HG03135 (cell line): ENCODE data around the gene KCNE2.

Source experiments
- ATAC-seq: cut with Tn5 transposase; IDR thresholded peaks from one replicate; pipeline ENCODE4 v1.9.1; 2021; ENCODE audit warnings: mild to moderate bottlenecking, moderate library complexity; ENCODE audit not compliant: unreplicated experiment

KCNE2 gene

GRCh38 chr21:34363733-34364132 is at the start of gene KCNE2:
TSS of gene KCNE2 (plus strand) at chr21:34364006. CDS start at chr21:34370479, 6,473 bp downstream.
- ATAC-seq = no peak

- ATAC-seq = no peak
These were observed 44.2 kb upstream of the KCNE2 start for GRCh38 chr21:34319585-34319984.

- no peak for ATAC-seq
These were observed 43.8 kb upstream of the KCNE2 start for GRCh38 chr21:34320011-34320410.

GRCh38 chr21:34330055-34330454 is 33.8 kb upstream of the KCNE2 start:
- no peak for ATAC-seq

DNA sequence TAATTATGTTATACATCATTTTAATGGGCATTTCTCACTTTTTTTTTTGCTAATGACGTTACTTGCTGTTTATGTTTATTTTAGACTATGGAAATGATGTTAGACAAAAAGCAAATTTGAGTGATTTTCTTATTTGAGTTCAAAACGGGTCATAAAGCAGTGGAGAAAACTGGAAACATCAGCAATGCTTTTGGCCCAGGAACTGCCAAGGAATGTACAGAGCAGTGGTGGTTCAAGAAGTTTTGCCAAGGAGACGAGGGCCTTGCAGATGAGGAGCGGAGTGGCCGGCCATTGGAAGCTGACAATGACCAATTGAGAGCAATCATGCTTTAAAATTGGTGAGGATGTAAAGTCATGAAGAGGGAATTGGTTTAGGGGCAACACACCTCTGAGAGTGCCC is 32.1 kb upstream of the KCNE2 start:
- no peak for ATAC-seq

DNA sequence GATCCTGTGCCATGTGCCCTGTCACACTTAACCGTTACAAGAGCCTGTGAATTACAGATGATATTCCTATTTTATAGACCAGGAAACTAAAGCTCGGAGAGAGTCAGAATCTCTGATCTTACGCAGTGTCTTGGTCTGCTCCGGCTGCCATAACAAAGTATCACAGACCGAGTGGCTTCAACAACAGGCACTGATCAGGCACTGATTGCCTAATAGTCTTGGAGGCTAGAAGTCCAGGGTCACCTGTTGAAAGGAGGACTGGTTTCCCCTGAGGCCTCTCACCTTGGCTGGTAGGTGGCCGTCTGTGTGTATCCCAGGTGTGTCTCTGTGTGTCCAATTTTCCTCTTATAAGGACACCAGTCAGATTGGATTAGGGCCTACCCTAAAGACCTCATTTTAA is 31.5 kb upstream of the KCNE2 start:
- ATAC-seq = no peak

DNA sequence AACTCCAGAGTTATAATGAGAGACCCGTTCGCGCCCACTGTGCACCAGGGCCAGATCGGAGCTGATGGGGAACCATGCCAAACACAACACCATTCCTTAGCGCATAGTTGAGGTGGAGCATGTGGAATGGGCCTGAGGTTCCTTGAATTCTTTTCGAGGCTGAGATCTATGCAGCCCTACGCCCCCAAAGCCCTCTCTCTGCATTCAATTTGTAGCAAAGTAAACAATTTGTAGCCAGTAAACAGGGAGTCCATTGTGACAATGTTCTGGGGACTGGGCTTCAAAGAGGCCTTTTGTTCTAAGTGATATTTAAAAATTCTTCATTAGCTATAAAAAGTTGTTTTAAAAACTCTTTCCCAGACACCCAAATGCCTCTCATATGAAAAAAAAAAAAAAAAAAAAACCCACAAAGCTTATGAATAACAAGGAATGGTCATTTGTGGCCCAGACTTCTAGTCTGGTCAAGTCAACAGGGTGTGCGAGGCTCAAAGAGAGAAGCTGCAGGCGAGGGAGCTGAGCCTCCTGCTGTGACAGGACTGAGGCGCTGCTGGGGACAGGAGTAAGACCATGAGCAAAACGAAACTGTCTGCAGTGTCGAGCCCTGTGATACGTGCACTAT is 30.6 kb upstream of the KCNE2 start:
- ATAC-seq = no peak

DNA sequence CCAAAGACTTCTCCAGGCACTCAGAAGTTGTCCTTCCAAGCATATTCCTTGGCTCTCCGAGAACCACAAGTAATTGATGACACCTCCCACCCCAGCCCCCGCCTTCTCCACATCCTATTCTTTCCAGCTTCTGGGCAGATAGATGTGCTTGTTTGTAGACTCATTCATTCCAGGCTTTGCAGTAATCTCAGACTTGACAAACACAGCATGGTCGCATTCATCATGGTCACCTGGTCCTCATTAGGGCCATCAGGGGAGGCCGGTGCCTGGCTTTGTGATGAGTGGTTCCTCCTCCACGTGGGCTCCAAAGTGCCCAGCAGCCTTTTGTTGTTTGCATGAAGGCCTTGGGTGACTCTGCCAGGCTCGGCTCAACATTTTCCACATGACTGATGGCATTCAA is 28.5 kb upstream of the KCNE2 start:
- no peak for ATAC-seq

- no peak for ATAC-seq
These were observed 27.6 kb upstream of the KCNE2 start for GRCh38 chr21:34336245-34336644.

- no peak for ATAC-seq
These were observed 26.9 kb upstream of the KCNE2 start for GRCh38 chr21:34336756-34337391.

DNA sequence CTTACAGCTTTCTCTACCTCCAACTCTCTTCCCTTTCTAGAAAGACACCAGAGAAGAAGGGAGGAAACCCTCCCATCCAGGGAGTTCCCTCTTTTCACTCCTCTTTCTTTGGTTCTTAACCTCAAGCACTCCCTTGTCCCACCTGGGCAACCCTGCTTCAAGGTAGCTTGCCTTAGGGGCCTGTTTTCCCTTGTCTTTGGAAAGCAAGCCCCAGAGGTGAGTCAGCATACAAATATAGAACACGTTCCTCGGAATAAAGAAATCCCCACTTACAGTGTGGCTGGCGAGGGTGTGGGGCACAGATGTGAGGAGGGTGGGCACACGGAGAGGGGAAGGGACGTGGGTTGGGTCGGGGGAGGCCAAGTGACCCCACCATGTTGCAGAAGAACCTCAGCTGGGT is 26.1 kb upstream of the KCNE2 start:
- no peak for ATAC-seq

GRCh38 chr21:34338226-34338625 is 25.6 kb upstream of the KCNE2 start:
- ATAC-seq = no peak

GRCh38 chr21:34340061-34340460 is 23.7 kb upstream of the KCNE2 start:
- ATAC-seq = no peak

DNA sequence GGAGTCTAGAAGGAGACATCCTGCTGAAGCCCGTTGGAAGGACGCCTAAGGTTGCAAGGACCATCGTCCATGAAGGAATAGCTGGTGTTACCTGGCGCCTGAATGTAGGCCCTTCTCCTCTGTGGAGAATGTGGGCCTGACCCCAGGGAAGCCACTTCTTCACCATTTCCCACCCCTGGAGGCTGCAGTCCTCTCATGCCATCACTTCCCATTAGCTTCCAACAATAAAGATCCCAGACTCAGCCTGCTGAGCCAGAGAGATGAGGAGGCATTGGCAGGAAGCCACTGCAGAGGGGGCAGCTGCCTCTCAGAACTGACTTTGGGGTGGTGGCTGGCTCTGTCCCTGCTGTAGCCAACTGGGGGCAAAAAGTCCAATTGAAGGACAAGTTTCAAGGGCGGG is 21.3 kb upstream of the KCNE2 start:
- ATAC-seq = no peak

GRCh38 chr21:34343347-34343746 is 20.5 kb upstream of the KCNE2 start:
- ATAC-seq = no peak

DNA sequence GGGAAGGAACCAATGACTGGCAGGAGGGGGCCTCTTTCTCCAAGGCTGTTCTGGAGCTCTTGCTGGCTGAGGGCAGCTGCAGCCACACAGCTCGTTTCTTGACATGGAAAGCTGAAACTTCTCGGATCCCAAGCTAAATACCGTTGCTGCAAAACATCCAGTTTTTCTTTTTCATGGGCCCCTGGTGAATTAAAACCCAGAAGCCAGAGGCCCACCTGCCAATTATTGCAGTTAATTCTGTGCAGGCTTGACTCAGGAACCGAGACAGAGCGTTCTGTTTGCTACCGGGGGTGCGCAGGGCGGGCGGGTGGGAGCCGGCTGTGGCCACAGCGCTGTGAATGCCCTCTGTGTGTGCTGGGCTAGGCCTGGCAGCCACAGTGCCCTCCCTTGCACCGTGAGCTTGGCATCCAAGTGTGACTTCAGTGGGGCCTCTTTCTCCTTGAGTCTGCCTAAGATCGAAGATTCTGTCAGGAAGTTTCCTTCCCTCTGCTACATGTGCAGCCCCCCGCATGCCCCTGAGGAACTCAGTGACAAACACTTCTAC is 19.9 kb upstream of the KCNE2 start:
- ATAC-seq = no peak

DNA sequence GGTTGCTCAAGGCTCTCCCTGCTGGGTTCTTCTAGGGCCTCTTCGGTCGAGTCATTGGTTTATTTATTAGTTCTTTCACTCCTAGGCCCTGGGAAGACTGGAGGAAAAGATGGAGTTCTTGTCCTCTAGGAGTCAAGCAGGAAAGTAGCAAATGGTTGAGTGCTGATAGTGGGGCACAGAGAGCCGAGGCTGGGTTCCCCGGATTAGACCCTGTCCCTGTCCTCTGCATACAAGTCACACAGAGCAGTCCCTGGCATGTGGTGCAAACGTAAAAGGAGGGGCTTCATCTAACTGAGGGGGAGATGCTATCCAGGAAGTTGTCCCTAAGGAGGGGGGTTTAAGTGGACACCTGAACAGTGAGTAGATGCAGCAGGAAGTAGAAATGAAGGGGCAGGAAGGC is 19.2 kb upstream of the KCNE2 start:
- no peak for ATAC-seq

DNA sequence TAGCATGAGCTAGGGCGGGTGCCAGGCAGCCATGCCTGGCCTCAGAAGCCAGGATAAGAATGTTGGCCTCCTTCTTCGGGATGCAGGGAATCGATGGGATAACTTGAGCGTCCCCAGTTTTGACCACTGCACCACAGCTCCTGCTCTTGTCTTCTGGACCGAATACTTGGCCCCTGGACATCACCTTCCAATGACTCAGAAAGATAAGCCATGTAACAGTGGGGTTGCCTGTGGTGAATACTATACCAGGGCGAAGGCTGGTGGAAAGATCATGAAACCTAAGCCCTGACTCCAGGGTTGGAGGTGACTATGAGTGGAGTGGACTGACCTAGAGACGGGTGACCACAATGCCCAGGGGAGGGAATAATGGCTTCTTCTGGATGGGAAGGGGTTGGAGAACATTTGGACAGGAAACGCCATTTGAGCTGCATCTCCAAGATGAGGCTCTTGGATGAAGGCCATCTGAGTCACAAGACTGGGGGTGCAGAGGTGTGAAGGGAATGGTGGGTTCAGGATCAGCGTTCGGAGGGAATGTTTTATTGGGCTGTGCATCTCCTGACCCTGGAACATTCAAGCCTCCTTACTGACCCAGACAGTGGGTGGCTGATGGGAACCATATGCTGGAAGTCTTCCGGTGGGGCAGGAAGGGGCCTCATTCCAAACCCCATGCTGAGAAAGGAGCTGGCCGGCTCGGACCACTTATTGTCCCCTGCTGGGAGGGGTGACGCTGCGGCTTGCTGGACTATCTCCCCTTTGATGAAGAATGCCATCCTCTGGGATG is 18.5 kb upstream of the KCNE2 start:
- no peak for ATAC-seq

DNA sequence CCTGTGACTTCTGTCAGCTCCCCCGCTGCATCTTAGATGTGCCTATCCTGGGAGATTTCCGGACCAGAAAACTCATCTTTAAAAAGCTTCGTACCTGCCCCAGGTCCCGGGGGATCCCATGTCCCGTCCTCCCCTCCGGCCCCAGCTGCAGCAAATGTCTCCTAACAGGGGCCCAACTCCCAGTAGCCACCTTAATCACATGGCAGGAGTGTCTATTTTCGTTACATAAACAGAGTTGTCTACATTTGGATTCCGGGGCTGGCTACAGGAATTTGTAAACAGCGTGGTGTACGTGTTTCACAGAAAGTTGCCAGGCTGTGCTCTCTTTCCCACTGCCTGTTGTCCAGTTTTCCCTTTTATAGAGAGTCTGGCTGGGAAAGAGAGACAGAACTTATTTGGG is 17.9 kb upstream of the KCNE2 start:
- ATAC-seq = no peak

GRCh38 chr21:34348890-34349519 is 14.8 kb upstream of the KCNE2 start:
- ATAC-seq = no peak

GRCh38 chr21:34351786-34352241 is 12.0 kb upstream of the KCNE2 start:
- no peak for ATAC-seq
